Measurements from ENCODE around the gene CCL21.
"Not testable (repeated sequence)": the region's sequence is repeated elsewhere in the genome, so short reads cannot be mapped to it uniquely, and the experiment has no call there.

CCL21 gene

GRCh38 chr9:34710023-34710422, at the start of gene CCL21:
CCL21 (minus strand) TSS chr9:34710136; CDS start chr9:34710066, 70 bp downstream.
- TF ChIP-seq CTCF (IDR thresholded peaks at IDR 0.05; ENCODE audit: low read depth, low read length, missing control alignments), result no peak
- DNase-seq (ENCODE audit: low read depth), result no peak
- no peak within 1 kb of the TSS for H3K4me3 ChIP-seq (ENCODE audit: low read depth, low read length)

GRCh38 chr9:34759432-34760134, 49.6 kb upstream of the CCL21 start:
- no peak for TF ChIP-seq CTCF (IDR thresholded peaks at IDR 0.05; ENCODE audit: low read depth, low read length, missing control alignments)
- H3K4me3 ChIP-seq (ENCODE audit: low read depth, low read length), result no peak overlapping the region
- DNase-seq (ENCODE audit: low read depth), result no peak

GRCh38 chr9:34750320-34750719, 40.4 kb upstream of the CCL21 start:
- H3K4me3 ChIP-seq (ENCODE audit: low read depth, low read length); DNase-seq (ENCODE audit: low read depth): not testable (repeated sequence)

GRCh38 chr9:34746526-34746925, 36.6 kb upstream of the CCL21 start:
- no peak for TF ChIP-seq CTCF (IDR thresholded peaks at IDR 0.05; ENCODE audit: low read depth, low read length, missing control alignments)
- no peak for DNase-seq (ENCODE audit: low read depth)

GRCh38 chr9:34744295-34745221, 34.6 kb upstream of the CCL21 start:
- DNase-seq (ENCODE audit: low read depth), result no peak
- no peak overlapping the region for H3K4me3 ChIP-seq (ENCODE audit: low read depth, low read length)
- TF ChIP-seq CTCF (IDR thresholded peaks at IDR 0.05; ENCODE audit: low read depth, low read length, missing control alignments), result no peak

More at GRCh38 chr9:34746526-34746925, 36.6 kb upstream of the CCL21 start:
- H3K4me3 ChIP-seq (ENCODE audit: low read depth, low read length), result no peak overlapping the region

- TF ChIP-seq CTCF (IDR thresholded peaks at IDR 0.05; ENCODE audit: low read depth, low read length, missing control alignments), result no peak
- H3K4me3 ChIP-seq (ENCODE audit: low read depth, low read length), result no peak overlapping the region
- DNase-seq (ENCODE audit: low read depth), result no peak
Observed at GRCh38 chr9:34742710-34743109, 32.8 kb upstream of the CCL21 start.

GRCh38 chr9:34741628-34742027, 31.7 kb upstream of the CCL21 start:
- no peak overlapping the region for H3K4me3 ChIP-seq (ENCODE audit: low read depth, low read length)
- DNase-seq (ENCODE audit: low read depth), result no peak
- no peak for TF ChIP-seq CTCF (IDR thresholded peaks at IDR 0.05; ENCODE audit: low read depth, low read length, missing control alignments)

- not testable (repeated sequence) for H3K4me3 ChIP-seq (ENCODE audit: low read depth, low read length); DNase-seq (ENCODE audit: low read depth)
Observed at GRCh38 chr9:34740176-34740575, 30.2 kb upstream of the CCL21 start.

All from GM12864 (cell line).